HG02884 (cell line): Measurements from ENCODE around the gene UNKL.

ENCODE experiments used
- ATAC-seq: cut with Tn5 transposase; IDR thresholded peaks from one replicate; pipeline ENCODE4 v1.9.1; 2021; ENCODE audit warnings: mild to moderate bottlenecking, moderate library complexity; ENCODE audit not compliant: unreplicated experiment

Gene UNKL

GRCh38 chr16:1378804-1379303, 35.6 kb downstream of the UNKL start:
- ATAC-seq: no peak

- ATAC-seq: no peak
Observed at GRCh38 chr16:1378087-1378803, 36.3 kb downstream of the UNKL start.

- no peak for ATAC-seq
Observed at GRCh38 chr16:1377406-1378010, 37.0 kb downstream of the UNKL start.

- ATAC-seq: no peak
Observed at GRCh38 chr16:1375741-1376410, 38.6 kb downstream of the UNKL start.

GRCh38 chr16:1375298-1375640, 39.2 kb downstream of the UNKL start:
- ATAC-seq: no peak

GRCh38 chr16:1374418-1375297, 39.8 kb downstream of the UNKL start:
- ATAC-seq: no peak

GRCh38 chr16:1372292-1372950, 42.1 kb downstream of the UNKL start:
- no peak for ATAC-seq

- ATAC-seq: no peak
Observed at GRCh38 chr16:1371054-1371978, 43.2 kb downstream of the UNKL start.

- no peak for ATAC-seq
Observed at GRCh38 chr16:1367486-1368174, 46.9 kb downstream of the UNKL start.

- ATAC-seq: no peak
Observed at GRCh38 chr16:1366712-1367299, 47.7 kb downstream of the UNKL start.

- ATAC-seq: no peak
Observed at GRCh38 chr16:1366060-1366711, 48.3 kb downstream of the UNKL start.

- no peak for ATAC-seq
Observed at GRCh38 chr16:1364510-1364909, 50.0 kb downstream of the UNKL start.

- ATAC-seq: no peak
Observed at GRCh38 chr16:1363501-1364041, 50.9 kb downstream of the UNKL start.

GRCh38 chr16:1362807-1363206, 51.7 kb downstream of the UNKL start:
- no peak for ATAC-seq

GRCh38 chr16:1361685-1362360, 52.7 kb downstream of the UNKL start:
- no peak for ATAC-seq

- ATAC-seq: no peak
Observed at GRCh38 chr16:1357906-1358566, 56.5 kb downstream of the UNKL start.
